GM20000 (cell line): ENCODE data around the gene ADAMTS3.

Experiments
- DNase-seq: peaks from one replicate; pipeline ENCODE4 v3.0.0; 2012; ENCODE audit warnings: low spot score
- TF ChIP-seq, protein P1 (sequence below): IDR thresholded peaks from 2 replicates; pipeline ENCODE4 v1.5.1; 2012; ENCODE audit warnings: mild to moderate bottlenecking, control low read depth; ENCODE audit errors: extremely low read depth, missing control alignments

Gene ADAMTS3

GRCh38 chr4:72375073-72375736 lies 193.8 kb downstream of the ADAMTS3 start:
- TF ChIP-seq, protein P1, sequence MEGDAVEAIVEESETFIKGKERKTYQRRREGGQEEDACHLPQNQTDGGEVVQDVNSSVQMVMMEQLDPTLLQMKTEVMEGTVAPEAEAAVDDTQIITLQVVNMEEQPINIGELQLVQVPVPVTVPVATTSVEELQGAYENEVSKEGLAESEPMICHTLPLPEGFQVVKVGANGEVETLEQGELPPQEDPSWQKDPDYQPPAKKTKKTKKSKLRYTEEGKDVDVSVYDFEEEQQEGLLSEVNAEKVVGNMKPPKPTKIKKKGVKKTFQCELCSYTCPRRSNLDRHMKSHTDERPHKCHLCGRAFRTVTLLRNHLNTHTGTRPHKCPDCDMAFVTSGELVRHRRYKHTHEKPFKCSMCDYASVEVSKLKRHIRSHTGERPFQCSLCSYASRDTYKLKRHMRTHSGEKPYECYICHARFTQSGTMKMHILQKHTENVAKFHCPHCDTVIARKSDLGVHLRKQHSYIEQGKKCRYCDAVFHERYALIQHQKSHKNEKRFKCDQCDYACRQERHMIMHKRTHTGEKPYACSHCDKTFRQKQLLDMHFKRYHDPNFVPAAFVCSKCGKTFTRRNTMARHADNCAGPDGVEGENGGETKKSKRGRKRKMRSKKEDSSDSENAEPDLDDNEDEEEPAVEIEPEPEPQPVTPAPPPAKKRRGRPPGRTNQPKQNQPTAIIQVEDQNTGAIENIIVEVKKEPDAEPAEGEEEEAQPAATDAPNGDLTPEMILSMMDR: no peak
- DNase-seq: no peak

GRCh38 chr4:72374159-72374558 lies 194.9 kb downstream of the ADAMTS3 start:
- no peak for DNase-seq

DNA sequence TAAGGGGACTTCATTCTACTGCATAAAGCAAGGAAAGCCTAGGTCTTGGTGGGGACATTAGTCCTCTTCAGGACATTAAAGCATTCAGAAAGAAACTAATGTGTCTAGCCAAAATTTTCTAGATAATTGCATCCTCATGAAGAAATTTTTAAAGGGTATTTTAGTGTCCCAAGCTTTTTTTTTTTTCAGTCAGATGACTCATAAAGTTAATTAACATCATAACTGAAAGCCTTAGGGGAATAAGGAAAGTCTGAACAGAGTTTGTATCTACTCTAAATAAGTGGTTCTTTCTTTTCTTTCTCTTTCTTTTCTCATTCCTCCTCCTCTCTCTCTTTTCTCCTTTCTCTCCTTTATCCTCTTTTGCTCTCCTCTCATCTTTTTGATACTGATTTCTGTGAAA lies 202.4 kb downstream of the ADAMTS3 start:
- DNase-seq: no peak
- TF ChIP-seq, protein P1: no peak

More at GRCh38 chr4:72374159-72374558, 194.9 kb downstream of the ADAMTS3 start:
- TF ChIP-seq, protein P1: no peak

DNA sequence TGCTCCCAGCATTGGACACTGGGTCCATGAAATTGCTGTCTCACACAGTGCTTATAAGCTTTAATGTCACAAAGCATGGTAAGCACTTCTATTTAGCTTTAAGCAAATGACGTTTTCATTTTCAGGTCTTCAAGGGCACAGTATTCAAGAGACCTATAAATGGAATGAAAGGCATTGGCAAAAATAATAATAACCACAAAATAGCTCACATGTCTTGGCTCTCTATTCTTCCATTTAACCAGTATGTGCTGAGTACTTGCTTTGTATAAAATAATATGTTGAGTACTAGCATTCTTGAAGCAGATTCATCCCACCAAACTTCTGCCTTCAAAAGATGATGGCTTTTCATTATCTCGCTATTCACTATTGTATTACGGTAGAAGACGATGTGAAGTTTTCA lies 203.0 kb downstream of the ADAMTS3 start:
- TF ChIP-seq, protein P1: no peak
- DNase-seq: no peak

GRCh38 chr4:72365016-72365415 lies 204.0 kb downstream of the ADAMTS3 start:
- no peak for DNase-seq
- TF ChIP-seq, protein P1: no peak

- DNase-seq: no peak
Measured at GRCh38 chr4:72360075-72360474, 208.9 kb downstream of the ADAMTS3 start.

GRCh38 chr4:72358483-72358882 lies 210.5 kb downstream of the ADAMTS3 start:
- TF ChIP-seq, protein P1: no peak
- DNase-seq: no peak

More at GRCh38 chr4:72360075-72360474, 208.9 kb downstream of the ADAMTS3 start:
- TF ChIP-seq, protein P1: no peak
